ENCODE results near the gene EIF2B2.

EIF2B2 gene

GRCh38 chr14:74981833-74982232 lies 20.9 kb upstream of the EIF2B2 start:
- peaks cover 60% of the 10 kb centered on the region for H3K4me1 Mint-ChIP-seq
- peak overlapping the region in 2 of 3 experiments; percentile 28 to 95 for H3K27ac Mint-ChIP-seq
- H3K9me3 Mint-ChIP-seq, result no peaks in the 10 kb centered on the region
- TF ChIP-seq CTCF (IDR thresholded peaks at IDR 0.05; ENCODE audit: unreplicated experiment in 3 of 3), result no peak
- H3K27me3 Mint-ChIP-seq (ENCODE audit: low read depth), result peaks cover 8% of the 10 kb centered on the region
- H3K36me3 Mint-ChIP-seq (ENCODE audit: low read depth), result no peaks in the 10 kb centered on the region
- no peak overlapping the region for H3K4me3 Mint-ChIP-seq

GRCh38 chr14:74982661-74983060 lies 20.1 kb upstream of the EIF2B2 start:
- peaks cover 8% of the 10 kb centered on the region for H3K27me3 Mint-ChIP-seq (ENCODE audit: low read depth)
- no peaks in the 10 kb centered on the region for H3K9me3 Mint-ChIP-seq
- peaks cover 59% of the 10 kb centered on the region for H3K4me1 Mint-ChIP-seq
- peak overlapping the region in 2 of 3 experiments; percentile 80 to 95 for H3K27ac Mint-ChIP-seq
- H3K4me3 Mint-ChIP-seq, result no peak overlapping the region
- H3K36me3 Mint-ChIP-seq (ENCODE audit: low read depth), result no peaks in the 10 kb centered on the region
- TF ChIP-seq CTCF (IDR thresholded peaks at IDR 0.05; ENCODE audit: unreplicated experiment in 3 of 3), result no peak

- Mint-ChIP-seq H3K4me1 (peaks cover 62% of the 10 kb centered on the region), H3K27ac (peak overlapping the region; percentile 46 to 95 (median 60)), H3K4me3 (no peak overlapping the region), H3K36me3 (ENCODE audit: low read depth) (no peaks in the 10 kb centered on the region), H3K9me3 (no peaks in the 10 kb centered on the region), H3K27me3 (ENCODE audit: low read depth) (peaks cover 8% of the 10 kb centered on the region)
- TF ChIP-seq CTCF (IDR thresholded peaks at IDR 0.05; ENCODE audit: unreplicated experiment in 3 of 3), result no peak
These were observed 19.4 kb upstream of the EIF2B2 start for GRCh38 chr14:74983343-74983742.

- no peaks in the 10 kb centered on the region for H3K36me3 Mint-ChIP-seq (ENCODE audit: low read depth)
These were observed 18.3 kb upstream of the EIF2B2 start for GRCh38 chr14:74984236-74985027.

GRCh38 chr14:74985028-74985310 lies 17.8 kb upstream of the EIF2B2 start:
- Mint-ChIP-seq H3K4me3 (no peak overlapping the region), H3K9me3 (no peaks in the 10 kb centered on the region), H3K27ac (peak overlapping the region in 1 of 3 experiments; percentile 9), H3K27me3 (ENCODE audit: low read depth) (peaks cover 4% of the 10 kb centered on the region), H3K36me3 (ENCODE audit: low read depth) (no peaks in the 10 kb centered on the region), H3K4me1 (peaks cover 51% of the 10 kb centered on the region)
- TF ChIP-seq CTCF (IDR thresholded peaks at IDR 0.05; ENCODE audit: unreplicated experiment in 3 of 3), result no peak

More at GRCh38 chr14:74984236-74985027, 18.3 kb upstream of the EIF2B2 start:
- H3K9me3 Mint-ChIP-seq, result no peaks in the 10 kb centered on the region
- no peak overlapping the region for H3K4me3 Mint-ChIP-seq
- peaks cover 4% of the 10 kb centered on the region for H3K27me3 Mint-ChIP-seq (ENCODE audit: low read depth)
- TF ChIP-seq CTCF (IDR thresholded peaks at IDR 0.05; ENCODE audit: unreplicated experiment in 3 of 3), result no peak
- peaks cover 57% of the 10 kb centered on the region for H3K4me1 Mint-ChIP-seq
- H3K27ac Mint-ChIP-seq, result peak overlapping the region; percentile 20 to 72 (median 50)

- Mint-ChIP-seq H3K27me3 (ENCODE audit: low read depth) (no peaks in the 10 kb centered on the region), H3K27ac (no peak overlapping the region)
These were observed 16.9 kb upstream of the EIF2B2 start for GRCh38 chr14:74985806-74986205.

More at GRCh38 chr14:74985806-74986205, 16.9 kb upstream of the EIF2B2 start:
- H3K36me3 Mint-ChIP-seq (ENCODE audit: low read depth), result no peaks in the 10 kb centered on the region
- H3K9me3 Mint-ChIP-seq, result no peaks in the 10 kb centered on the region
- no peak overlapping the region for H3K4me3 Mint-ChIP-seq
- H3K4me1 Mint-ChIP-seq, result peaks cover 43% of the 10 kb centered on the region
- no peak for TF ChIP-seq CTCF (IDR thresholded peaks at IDR 0.05; ENCODE audit: unreplicated experiment in 3 of 3)
